ENCODE measurements around the gene CATSPERD. TPM values are rescaled to one million over a fixed set of nuclear protein-coding genes. Genes with fewer than 3 reads are reported as not detected.

Gene CATSPERD
- total RNA-seq, 1 experiment from 2014 or later, result not detected

DNA sequence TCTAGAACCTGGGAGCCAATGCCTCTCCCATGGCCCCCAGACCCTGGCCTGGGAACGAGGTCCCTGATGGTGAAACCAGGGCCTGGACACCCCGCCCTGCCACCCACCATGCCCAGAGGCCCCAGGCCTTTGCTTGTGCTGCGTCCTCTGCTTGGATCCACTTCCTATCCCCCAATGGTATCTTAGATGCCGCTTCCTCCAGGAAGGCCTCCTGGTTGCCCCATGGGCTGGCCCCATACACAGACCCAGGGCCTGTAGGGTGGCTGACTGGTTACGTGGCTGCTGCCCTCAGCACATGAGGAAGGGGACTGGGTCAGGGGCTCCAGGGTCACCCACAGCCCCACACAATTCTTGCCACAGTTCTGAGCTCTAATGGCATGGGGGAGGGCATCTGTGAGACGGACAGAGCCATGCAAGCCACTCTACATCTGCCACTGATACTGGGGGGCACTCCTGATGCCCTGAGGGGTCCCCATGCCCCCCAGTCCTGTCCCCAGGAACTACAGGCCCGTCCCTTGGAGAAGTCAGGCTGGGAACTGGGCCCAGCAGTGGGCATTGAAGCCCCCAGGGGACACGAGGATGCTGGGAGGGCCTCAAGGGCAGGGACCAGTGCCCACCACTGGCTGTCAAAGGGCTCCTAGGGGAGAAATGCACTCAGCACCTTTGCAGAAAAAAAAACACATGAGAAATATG is 25.3 kb upstream of the CATSPERD start:
- intact Hi-C loops (cut with micrococcal nuclease), result no loop called here

DNA sequence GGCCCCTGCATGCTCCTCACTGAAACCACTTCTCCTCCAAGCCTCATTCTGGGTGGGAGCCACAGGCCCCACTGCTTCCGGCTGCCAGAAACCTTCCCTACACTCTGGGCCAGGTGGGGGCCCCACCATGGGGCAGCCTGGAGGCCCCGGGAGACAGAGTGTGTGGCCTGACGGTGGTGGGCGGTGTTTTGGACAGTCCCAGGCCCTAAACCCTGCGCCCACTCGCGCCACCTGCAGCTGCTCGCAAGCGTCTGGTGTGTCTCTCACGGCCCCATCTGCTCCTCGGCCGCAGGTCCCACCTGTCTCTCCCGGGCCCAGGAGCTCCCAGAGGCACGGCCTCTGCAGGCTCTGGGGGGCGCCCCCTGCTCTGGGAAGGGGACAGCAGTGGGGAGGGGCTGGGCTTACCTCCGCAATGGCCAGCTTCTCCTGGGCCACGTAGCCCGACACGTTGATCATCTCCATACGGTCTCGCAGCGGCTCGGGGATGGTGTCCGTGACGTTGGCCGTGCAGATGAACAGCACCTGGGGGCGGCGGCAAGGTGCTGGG is 24.7 kb upstream of the CATSPERD start:
- ATAC-seq (no peak), DNase-seq (no peak)
- Histone ChIP-seq H3K4me1 (ENCODE audit: insufficient read depth, low read length) (peaks cover 7% of the 10 kb centered on the region), H3K4me3 (ENCODE audit: low read length) (no peak overlapping the region), H3K9me3 (ENCODE audit: low read length) (no peaks in the 10 kb centered on the region), H3K79me2 (ENCODE audit: low read length) (peaks cover 46% of the 10 kb centered on the region), H3K9ac (ENCODE audit: low read length) (no peak overlapping the region), H3F3A (ENCODE audit: low read length, unreplicated experiment) (peaks cover 14% of the 10 kb centered on the region), H3K36me3 (ENCODE audit: low read depth, low read length) (peaks cover 69% of the 10 kb centered on the region), H2AFZ (ENCODE audit: low read length) (no peak overlapping the region), H4K20me1 (ENCODE audit: low read length) (peaks cover 55% of the 10 kb centered on the region), H3K9me2 (replicated peaks; ENCODE audit: low read length) (no peaks in the 10 kb centered on the region), H3K4me2 (ENCODE audit: low read length) (no peak overlapping the region), H3K27ac (ENCODE audit: low read length) (no peak overlapping the region), H3K27me3 (ENCODE audit: low read length) (no peaks in the 10 kb centered on the region)
- CTCF ChIA-PET, result no interaction called here
- BruUV-seq (replicated peaks), result no TSS peak
- TF ChIP-seq, protein P1, sequence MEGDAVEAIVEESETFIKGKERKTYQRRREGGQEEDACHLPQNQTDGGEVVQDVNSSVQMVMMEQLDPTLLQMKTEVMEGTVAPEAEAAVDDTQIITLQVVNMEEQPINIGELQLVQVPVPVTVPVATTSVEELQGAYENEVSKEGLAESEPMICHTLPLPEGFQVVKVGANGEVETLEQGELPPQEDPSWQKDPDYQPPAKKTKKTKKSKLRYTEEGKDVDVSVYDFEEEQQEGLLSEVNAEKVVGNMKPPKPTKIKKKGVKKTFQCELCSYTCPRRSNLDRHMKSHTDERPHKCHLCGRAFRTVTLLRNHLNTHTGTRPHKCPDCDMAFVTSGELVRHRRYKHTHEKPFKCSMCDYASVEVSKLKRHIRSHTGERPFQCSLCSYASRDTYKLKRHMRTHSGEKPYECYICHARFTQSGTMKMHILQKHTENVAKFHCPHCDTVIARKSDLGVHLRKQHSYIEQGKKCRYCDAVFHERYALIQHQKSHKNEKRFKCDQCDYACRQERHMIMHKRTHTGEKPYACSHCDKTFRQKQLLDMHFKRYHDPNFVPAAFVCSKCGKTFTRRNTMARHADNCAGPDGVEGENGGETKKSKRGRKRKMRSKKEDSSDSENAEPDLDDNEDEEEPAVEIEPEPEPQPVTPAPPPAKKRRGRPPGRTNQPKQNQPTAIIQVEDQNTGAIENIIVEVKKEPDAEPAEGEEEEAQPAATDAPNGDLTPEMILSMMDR (conservative IDR thresholded peaks at IDR 0.05; ENCODE audit: low read depth, low read length), result no peak
- no peak for TF ChIP-seq EZH2 (IDR thresholded peaks at IDR 0.05; ENCODE audit: low read length, unreplicated experiment)
- no peak for TF ChIP-seq EZH2phosphoT487 (IDR thresholded peaks at IDR 0.05; ENCODE audit: borderline replicate concordance, low read length)
- POLR2A ChIA-PET (ENCODE audit: unreplicated experiment), result interaction anchor here (0.8 kb wide), 1 partner anchor 1442 kb away, joined by 4 read pairs; no protein-coding TSS in a partner anchor
- intact Hi-C loops (cut with micrococcal nuclease), result no loop called here

More for the DNA sequence above, 25.3 kb upstream of the CATSPERD start:
- no peaks in the 10 kb centered on the region for H3K9me2 ChIP-seq (replicated peaks; ENCODE audit: low read length)
- no peak overlapping the region for H3K9ac ChIP-seq (ENCODE audit: low read length)
- H3K9me3 ChIP-seq (ENCODE audit: low read length), result no peaks in the 10 kb centered on the region
- no peaks in the 10 kb centered on the region for H3K27me3 ChIP-seq (ENCODE audit: low read length)
- CTCF ChIA-PET, result no interaction called here
- H2AFZ ChIP-seq (ENCODE audit: low read length), result no peak overlapping the region
- ATAC-seq, result no peak
- H3K4me2 ChIP-seq (ENCODE audit: low read length), result no peak overlapping the region
- peaks cover 52% of the 10 kb centered on the region for H3K79me2 ChIP-seq (ENCODE audit: low read length)
- H4K20me1 ChIP-seq (ENCODE audit: low read length), result peaks cover 59% of the 10 kb centered on the region
- H3K27ac ChIP-seq (ENCODE audit: low read length), result no peak overlapping the region
- H3K4me1 ChIP-seq (ENCODE audit: insufficient read depth, low read length), result peaks cover 7% of the 10 kb centered on the region
- no peak for TF ChIP-seq EZH2phosphoT487 (IDR thresholded peaks at IDR 0.05; ENCODE audit: borderline replicate concordance, low read length)
- TF ChIP-seq, protein P1 (conservative IDR thresholded peaks at IDR 0.05; ENCODE audit: low read depth, low read length), result no peak
- TF ChIP-seq EZH2 (IDR thresholded peaks at IDR 0.05; ENCODE audit: low read length, unreplicated experiment), result no peak
- POLR2A ChIA-PET (ENCODE audit: unreplicated experiment), result no interaction called here
- BruUV-seq (replicated peaks), result no TSS peak
- H3K4me3 ChIP-seq (ENCODE audit: low read length), result no peak overlapping the region
- peaks cover 14% of the 10 kb centered on the region for H3F3A ChIP-seq (ENCODE audit: low read length, unreplicated experiment)
- peaks cover 67% of the 10 kb centered on the region for H3K36me3 ChIP-seq (ENCODE audit: low read depth, low read length)
- no peak for DNase-seq
